Breast epithelium (tissue), 3 donors: Measurements from ENCODE around the gene FLT4.

Source experiments
- POLR2A ChIP-seq: fragments of 450-650 bp; IDR thresholded peaks from one replicate; pipeline ENCODE4 v1.6.1; 2016; ENCODE audit warnings: antibody characterized with exemption, mild to moderate bottlenecking, moderate library complexity
- POLR2AphosphoS5 ChIP-seq, 3 donors: sonication (generic); formaldehyde crosslinking; IDR thresholded peaks; one replicate each; pipeline ENCODE4 v1.6.1; 2017; ENCODE audit warnings: antibody characterized with exemption in 3 of 3
- TF ChIP-seq, protein P1 (sequence below), 3 donors: fragments of 450-650 bp; IDR thresholded peaks; one replicate each; pipeline ENCODE4 v1.5.1; 2016 to 2017; ENCODE audit warnings: antibody characterized with exemption in 3 of 3, mild to moderate bottlenecking in 3 of 3, moderate library complexity in 3 of 3

DNA sequence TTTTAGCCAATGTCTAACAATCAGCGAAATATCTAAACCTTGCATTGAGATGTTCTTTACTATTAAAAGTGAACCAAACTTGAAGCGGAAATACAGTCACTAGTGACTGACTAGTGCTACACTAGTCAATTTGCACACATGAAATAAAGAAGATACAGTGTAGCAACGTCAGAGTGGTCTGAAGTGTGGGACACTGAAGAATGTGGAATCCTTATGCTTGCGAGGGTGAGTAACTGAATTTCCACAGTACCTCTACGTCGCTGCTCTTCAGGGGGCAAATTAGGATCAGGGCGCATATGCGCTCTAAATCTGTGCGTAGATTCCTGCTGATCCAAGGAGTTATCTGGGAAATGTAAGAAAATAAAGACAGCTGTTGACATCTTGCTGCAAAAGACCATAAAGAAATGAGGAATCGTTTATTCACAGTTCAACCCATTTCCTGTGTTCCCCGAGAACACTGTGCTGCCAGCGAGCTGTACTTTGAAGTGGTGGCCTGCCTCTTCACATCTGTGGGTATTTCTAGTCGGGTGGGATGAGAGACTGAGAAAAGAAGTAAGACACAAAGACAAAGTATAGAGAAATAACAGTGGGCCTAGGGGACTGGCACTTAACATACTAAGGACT is 39.8 kb upstream of the FLT4 start:
- TF ChIP-seq, protein P1, sequence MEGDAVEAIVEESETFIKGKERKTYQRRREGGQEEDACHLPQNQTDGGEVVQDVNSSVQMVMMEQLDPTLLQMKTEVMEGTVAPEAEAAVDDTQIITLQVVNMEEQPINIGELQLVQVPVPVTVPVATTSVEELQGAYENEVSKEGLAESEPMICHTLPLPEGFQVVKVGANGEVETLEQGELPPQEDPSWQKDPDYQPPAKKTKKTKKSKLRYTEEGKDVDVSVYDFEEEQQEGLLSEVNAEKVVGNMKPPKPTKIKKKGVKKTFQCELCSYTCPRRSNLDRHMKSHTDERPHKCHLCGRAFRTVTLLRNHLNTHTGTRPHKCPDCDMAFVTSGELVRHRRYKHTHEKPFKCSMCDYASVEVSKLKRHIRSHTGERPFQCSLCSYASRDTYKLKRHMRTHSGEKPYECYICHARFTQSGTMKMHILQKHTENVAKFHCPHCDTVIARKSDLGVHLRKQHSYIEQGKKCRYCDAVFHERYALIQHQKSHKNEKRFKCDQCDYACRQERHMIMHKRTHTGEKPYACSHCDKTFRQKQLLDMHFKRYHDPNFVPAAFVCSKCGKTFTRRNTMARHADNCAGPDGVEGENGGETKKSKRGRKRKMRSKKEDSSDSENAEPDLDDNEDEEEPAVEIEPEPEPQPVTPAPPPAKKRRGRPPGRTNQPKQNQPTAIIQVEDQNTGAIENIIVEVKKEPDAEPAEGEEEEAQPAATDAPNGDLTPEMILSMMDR (IDR thresholded peaks at IDR 0.05): no peak
- no peak for TF ChIP-seq POLR2A
- no peak for TF ChIP-seq POLR2AphosphoS5 (IDR thresholded peaks at IDR 0.05)
